ENCODE results near the gene INF2.
A peak's percentile ranks its signal among the peaks of the same experiment; 100 is the strongest.

The INF2 gene

GRCh38 chr14:104706733-104707607 lies 17.6 kb downstream of the INF2 start:
- DNase-seq = no peak

DNA sequence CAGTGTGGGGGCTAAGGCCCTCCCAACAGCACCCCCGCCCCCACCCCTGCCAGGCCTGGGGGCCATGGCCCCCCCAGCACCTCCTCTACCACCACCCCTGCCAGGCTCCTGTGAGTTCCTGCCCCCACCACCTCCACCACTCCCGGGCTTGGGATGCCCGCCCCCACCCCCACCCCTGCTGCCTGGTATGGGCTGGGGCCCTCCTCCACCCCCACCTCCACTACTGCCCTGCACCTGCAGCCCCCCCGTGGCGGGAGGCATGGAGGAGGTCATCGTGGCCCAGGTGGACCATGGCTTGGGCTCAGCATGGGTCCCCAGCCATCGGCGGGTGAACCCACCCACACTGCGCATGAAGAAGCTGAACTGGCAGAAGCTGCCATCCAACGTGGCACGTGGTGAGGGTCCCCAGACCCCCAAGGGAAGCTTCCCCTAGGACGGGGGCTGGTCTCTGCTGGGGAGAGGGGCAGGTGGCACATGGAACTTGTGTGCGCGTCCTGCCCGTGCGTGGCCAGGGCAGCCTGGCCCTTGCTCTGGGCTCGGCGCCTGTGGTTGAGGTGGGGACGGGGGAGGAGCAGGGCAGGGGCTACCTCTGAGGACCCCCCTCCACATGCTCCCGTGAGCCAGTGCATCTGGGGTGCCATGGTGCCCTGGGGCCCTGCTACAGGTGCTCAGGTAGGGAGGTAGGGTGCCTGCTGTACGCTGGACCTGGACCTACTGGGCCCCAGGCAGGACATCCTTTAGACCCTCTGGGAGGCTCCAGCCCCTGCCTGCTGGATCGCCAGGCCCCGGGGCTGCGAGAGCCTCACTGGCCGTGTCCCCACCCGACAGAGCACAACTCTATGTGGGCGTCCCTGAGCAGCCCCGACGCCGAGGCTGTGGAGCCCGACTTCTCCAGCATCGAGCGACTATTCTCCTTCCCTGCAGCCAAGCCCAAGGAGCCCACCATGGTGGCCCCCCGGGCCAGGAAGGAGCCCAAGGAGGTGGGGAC lies 18.5 kb downstream of the INF2 start:
- no peak for DNase-seq

GRCh38 chr14:104708606-104709268 lies 19.3 kb downstream of the INF2 start:
- peak; percentile 68 to 69 for DNase-seq

- DNase-seq = no peak
These were observed 20.1 kb downstream of the INF2 start for GRCh38 chr14:104709387-104710039.

DNA sequence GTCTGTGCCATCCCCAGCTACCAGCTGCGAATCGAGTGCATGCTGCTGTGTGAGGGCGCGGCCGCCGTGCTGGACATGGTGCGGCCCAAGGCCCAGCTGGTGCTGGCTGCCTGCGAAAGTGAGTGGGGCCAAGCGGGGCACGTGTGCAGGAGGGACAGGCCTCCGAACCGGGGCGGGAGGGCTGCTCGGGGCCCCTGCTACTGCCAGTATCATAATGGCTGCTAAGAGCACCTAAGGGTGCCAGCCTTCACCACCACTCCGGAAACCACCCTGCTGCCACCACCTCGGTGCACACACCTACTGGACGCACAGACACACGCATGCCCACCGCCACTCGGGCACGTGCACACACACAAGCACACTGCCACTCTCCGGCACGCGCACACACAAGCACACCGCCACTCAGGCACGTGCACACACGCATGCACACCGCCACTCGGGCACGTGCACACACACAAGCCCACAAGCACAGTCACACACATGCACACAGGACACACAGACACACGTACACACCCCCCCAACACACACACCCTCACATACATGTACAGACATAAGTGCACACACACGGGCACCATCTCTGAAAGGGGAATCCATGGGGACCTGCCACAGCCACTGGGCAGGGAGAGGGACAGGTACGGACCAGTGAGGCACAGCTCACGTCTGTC lies 20.8 kb downstream of the INF2 start:
- no peak for DNase-seq

- no peak for DNase-seq
These were observed 23.7 kb downstream of the INF2 start for GRCh38 chr14:104712881-104713734.

DNA sequence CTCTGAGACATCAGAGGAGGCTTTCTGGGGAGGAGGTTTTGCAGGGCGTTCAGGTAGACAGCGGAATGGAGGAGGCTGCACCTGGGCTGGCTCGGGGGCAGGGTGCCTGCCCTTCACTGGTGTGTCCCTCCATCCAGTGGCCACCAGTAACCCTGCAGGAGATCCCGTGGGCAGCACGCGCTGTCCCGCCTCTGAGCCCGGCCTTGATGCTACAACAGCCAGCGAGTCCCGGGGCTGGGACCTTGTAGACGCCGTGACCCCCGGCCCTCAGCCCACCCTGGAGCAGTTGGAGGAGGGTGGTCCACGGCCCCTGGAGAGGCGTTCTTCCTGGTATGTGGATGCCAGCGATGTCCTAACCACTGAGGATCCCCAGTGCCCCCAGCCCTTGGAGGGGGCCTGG lies 24.6 kb downstream of the INF2 start:
- no peak for DNase-seq

GRCh38 chr14:104714681-104715080 lies 25.3 kb downstream of the INF2 start:
- DNase-seq = no peak

- no peak for DNase-seq
These were observed 26.0 kb downstream of the INF2 start for GRCh38 chr14:104715416-104715815.

- DNase-seq = no peak
These were observed 26.5 kb downstream of the INF2 start for GRCh38 chr14:104715871-104716270.

GRCh38 chr14:104717137-104717536 lies 27.7 kb downstream of the INF2 start:
- DNase-seq = no peak

GRCh38 chr14:104717646-104718045 lies 28.2 kb downstream of the INF2 start:
- DNase-seq = no peak

DNA sequence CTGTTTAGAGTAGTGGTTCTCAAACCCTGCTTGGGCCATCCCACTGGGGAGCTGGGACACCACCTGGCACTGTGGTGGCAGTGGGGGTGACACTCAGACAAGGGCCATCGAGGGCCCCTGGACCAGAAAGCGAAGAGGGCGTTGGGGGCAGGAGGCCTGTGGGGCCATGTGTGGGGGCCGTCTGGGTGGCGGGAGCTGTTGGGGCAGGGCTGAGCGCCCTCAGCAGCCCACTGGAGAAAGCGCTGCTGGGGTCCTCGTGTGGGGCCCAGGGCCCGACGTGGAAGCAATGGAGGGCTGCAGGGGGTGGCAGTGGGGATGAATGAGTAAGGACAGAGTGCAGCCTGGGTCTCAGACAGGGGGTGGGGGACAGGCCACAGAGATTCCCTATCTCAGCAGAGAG lies 28.7 kb downstream of the INF2 start:
- DNase-seq = no peak

DNA sequence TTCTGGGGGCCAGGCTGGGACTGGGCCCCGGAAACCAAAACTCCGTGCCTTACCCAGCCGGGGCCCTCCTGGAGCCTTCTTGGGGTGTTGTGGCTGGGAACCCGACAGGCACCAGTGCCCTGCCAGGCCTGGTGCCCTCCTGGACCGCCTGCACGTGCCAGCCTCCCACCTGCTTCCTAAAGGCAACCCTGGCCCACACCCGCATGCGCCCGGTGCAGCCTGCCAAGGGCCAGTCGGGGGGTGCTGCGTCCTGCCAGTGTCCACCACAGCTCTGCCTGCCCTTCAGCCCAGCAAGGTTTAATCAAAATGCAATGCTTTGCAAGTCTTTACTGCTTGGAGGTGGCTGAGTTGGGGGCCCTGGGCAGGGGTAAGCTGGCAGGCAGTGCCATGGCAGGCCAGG lies 29.5 kb downstream of the INF2 start:
- DNase-seq = no peak

DNA sequence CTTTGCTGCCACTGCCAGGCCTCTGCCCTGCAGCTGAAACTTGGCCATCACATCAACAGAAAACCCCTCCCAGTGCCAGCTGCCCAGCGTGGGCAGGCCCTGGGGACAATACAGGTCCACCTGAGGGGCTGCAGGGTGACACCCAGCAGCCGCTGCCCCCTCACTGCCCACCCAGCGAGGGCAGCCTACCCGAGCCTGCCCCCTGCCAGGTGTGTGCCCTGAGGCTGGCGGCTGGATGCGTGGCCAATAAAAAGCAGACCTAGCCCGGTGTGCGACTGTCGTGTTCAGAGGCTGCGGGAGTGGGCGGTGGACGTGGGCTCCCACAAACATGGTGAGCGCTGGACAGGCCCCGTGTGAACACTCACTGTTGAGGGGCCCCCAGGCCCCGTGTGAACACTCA lies 29.9 kb downstream of the INF2 start:
- DNase-seq = no peak

DNA sequence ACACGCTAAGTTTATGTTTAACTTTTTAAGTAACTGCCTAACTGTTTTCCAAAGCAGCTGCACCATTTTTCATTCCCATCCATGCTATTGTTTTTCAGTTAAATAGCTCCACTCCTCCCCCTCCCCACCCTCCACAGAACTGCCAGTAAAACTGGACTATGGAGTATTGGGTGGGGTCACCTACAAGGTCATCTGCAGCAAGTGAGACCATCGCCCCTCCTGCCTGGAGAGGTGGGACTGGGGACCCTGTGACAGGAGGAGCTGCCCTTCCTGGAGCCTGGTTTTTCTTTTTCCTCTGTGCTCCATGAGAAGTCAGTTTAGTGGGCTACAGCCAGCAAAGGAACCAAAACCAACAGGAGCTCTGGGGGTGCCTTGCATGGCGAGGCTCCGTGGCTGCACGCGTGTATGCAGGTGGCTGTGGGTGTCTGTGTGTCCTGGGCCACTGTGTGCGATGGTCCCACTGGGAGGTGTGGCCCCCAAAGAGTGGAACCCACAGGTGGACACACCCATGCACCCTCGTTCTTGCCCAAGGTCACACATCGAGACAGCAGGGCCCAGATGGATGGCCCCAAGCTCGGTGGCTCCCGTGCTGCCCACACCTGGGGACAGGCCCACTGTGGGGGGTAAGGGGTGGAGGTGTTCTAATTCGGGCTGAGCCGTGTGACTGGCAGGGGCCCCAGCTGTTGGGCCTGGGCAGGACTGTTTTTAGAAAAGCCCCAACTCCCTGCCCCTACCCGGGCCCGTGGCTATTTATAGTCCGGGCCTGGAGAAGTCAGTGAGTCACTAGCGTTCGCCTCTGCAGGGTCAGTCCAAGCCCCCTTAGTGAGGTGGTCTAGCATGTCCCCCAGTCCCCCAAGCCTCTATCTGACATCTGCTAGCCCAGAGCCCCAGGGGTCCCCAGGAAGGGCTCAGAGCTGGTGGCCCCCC lies 32.4 kb downstream of the INF2 start:
- DNase-seq = no peak

DNA sequence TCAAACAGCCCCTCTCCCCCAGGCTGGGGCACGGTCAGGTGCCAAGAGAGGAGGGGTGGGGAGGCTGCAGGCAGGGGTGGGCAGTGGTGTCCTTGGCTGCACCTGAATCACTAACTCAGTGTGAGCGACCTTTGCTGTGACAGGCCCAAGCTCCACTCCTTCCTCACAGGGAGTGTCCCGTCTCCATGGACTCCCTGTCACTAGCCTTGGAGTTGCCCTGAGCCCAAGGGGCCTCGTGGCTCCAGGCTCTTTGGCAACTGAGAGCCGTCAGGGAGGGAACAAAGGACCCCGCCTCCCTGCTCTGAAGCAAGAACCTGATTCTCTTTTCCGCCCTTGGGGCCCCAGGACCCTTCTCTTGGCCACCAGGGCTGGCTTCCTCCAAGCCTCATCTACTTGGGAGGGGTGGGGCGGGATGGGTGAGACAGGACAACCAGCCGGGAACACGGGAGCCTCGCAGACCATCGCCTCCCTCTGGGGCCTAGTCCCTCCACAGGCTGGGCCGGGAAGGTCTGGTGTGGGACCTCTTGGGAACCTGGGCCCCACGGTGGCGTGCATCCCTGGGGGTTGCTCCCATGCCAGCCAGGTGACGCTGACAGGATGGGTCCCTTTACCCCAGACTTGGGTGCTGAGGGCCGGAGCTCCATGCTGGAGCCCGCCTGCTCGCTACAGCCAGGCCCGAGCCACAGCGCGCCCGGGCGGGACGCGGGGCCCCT lies 33.7 kb downstream of the INF2 start:
- no peak for DNase-seq

- DNase-seq = peak; percentile 26 to 43
These were observed 34.4 kb downstream of the INF2 start, which contains the start of gene ADSS1 for GRCh38 chr14:104723651-104724406. ADSS1 (plus strand) TSS chr14:104724229; CDS start chr14:104724271, 42 bp downstream.
